GM21717 (cell line): ENCODE measurements around the gene TMEM248.
"Not testable (repeated sequence)": the region's sequence is repeated elsewhere in the genome, so short reads cannot be mapped to it uniquely, and the experiment has no call there.

Source experiments
- ATAC-seq: cut with Tn5 transposase; IDR thresholded peaks from one replicate; pipeline ENCODE4 v1.9.1; 2021; ENCODE audit warnings: mild to moderate bottlenecking, moderate library complexity; ENCODE audit not compliant: unreplicated experiment

TMEM248 gene

DNA sequence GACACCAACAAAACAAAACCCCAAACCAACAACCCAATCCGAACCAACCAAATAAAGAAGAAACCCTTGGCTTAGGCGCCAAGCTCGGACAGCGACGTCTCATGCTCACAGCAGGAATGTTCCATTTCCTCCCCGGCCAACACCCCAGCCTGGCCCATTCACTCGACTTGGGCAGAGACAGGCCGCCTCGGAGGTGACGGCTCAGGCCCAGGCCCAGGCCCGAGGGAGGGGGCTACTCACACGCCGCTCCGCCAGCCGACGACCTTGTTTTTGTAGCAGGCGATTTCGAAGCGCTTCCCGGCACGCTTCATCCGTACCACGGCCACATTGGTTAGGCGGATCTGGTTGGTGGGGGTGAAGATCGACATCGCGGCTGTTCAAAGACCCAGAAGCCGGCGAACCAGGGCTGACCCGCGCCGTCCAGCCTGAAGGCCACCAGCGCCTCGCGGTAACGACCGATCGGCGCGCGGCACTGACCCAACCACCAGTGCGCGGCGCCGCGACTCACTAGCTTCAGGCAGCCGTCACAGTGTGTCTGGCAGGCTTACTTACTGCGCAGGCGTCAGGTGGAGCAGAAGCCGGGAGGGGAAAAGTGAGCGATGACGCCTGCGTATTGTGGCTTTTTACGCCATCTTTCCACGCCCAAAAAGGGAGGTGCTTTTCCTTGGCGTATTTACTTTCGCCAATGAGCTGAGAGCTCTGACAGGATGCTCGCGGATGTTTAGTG lies 74.2 kb downstream of the TMEM248 start, which contains the start of gene SBDS:
SBDS (minus strand) TSS at position 537 of the 727 bp plus-strand sequence; CDS start at position 368, 169 bp downstream.
- ATAC-seq = peak; percentile 57

DNA sequence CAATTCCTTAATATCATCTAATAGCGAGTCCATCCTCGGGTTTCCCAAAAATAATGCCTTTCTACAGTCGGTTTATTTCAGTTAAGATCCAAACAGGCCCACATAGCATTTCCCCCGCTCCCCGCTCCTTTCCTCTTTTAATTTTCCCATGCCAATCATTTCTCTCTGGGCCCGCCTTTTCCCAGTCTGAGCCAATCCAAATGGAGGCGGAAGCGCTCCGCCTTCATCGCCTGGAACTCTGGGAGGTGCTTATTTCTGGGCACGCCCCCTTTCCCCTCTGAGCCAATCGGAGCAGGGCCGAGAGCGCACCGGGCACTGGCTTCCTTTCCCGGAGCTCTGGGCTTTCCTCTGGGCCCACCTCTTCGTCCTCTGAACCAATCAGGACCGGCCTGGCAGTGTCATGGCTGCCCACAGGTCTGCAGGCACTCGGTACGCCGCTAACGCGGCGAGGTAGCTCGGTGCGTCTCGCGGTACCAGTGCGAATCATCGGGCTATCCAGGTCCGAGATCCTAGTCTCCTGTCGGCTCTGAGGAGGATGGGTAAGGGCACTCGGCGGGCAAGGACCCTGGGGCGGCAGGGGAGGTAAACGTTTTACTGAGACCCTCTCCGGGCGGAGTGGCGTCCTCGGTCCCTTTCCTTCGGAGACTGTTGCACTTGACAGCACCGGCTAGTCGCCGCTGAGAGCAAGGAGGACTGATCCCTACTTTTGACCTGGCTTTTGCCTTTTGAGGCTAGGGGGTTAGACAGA lies 75.6 kb downstream of the TMEM248 start, which contains the start of gene TYW1:
TYW1 (plus strand) TSS at position 390 of the 748 bp plus-strand sequence; CDS start at position 536, 146 bp downstream.
- ATAC-seq = peak; percentile 92

DNA sequence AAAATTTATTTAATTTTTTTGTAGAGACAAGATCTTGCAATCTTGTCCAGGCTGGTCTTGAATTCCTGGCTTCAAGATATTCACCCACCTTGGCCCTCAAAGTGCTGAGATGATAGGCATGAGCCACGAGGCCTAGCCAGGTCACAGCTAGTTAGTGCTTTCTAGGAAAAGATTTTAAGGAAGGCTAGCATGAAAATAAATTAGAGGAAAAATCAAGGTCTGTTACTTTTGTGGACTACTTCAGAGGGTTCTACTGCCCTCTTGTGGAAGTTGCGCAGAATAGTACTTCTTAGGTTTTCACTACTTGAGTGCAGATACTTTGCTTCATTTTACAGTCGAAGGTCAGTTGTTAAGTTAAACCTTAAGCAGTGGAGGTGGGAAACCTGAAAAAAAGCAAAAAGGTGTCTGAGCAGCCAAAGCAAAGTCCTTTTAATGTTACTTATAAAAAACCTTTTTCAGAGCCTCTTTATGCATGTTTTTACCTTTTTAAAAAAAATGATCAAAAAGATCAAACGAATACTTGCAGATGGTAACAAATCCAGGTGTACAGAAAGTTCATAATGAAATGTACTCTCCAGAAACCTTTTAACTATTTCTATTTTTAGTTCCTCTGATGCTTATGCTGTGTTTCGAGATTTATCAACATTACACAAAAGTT lies 79.7 kb downstream of the TMEM248 start:
- ATAC-seq = not testable (repeated sequence)

DNA sequence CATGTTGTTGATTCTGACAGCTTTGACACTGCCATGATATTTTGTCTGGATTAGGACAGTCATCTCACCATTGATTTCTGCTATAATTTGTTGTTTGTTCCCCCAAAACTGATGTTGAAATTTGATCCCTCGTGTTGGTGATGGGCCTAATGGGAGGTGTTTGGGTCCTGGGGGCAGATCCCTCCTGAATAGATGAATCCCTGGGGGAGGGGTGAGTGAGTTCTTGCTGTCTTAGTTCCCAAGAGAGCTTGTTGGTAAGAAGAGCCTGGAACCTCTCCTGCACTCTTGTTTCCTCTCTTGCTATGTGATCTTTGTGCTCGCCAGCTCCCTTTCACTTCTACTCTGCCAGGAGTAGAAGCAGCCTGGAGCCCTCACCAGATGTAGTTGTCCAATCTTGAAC lies 83.1 kb downstream of the TMEM248 start:
- ATAC-seq = not testable (repeated sequence)

DNA sequence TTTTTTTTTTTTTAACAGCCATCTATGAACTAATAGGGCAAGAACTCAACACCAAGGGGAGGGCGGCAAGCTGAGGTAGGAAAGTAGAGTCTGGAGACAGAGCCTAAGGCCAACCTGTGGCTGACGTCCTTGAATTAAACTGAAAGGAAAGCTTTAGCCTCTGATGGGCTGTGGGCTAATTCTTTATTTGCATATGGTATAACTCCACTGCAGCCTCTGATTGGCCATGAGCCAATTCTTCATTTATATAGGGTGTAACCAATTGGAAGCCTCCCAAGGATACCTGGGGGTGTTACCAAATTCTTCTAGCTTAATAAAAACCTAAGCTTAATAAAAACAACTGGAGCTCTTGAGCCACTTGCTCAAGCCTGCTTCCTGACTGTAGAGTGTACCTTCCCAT lies 85.9 kb downstream of the TMEM248 start:
- no peak for ATAC-seq
